Parathyroid adenoma (tissue), 2 donors: ENCODE data around the gene LSP1.

ENCODE experiments used
- H2AFZ ChIP-seq: fragments of 300-600 bp; sonication (generic); one replicate; pipeline ENCODE4 v1.7.0; 2017; ENCODE audit warnings: antibody characterized with exemption, mild to moderate bottlenecking
- H3K27ac ChIP-seq: fragments of 300-600 bp; sonication (generic); one replicate; pipeline ENCODE4 v1.7.0; 2017
- H3K27me3 ChIP-seq: fragments of 300-600 bp; sonication (generic); one replicate; pipeline ENCODE4 v1.7.0; 2017; ENCODE audit warnings: low read length; ENCODE audit not compliant: control insufficient read depth, insufficient read depth
- H3K36me3 ChIP-seq: fragments of 300-600 bp; sonication (generic); one replicate; pipeline ENCODE4 v1.7.0; 2017; ENCODE audit warnings: low read length; ENCODE audit not compliant: control insufficient read depth, insufficient read depth
- H3K4me1 ChIP-seq: fragments of 300-600 bp; sonication (generic); one replicate; pipeline ENCODE4 v1.7.0; 2017; ENCODE audit warnings: control low read depth
- H3K4me2 ChIP-seq: fragments of 300-600 bp; sonication (generic); one replicate; pipeline ENCODE4 v1.7.0; 2017; ENCODE audit warnings: low read length
- H3K4me3 ChIP-seq: fragments of 300-600 bp; sonication (generic); one replicate; pipeline ENCODE4 v1.7.0; 2017; ENCODE audit warnings: low read depth, low read length
- H3K79me2 ChIP-seq: fragments of 300-600 bp; sonication (generic); one replicate; pipeline ENCODE4 v1.7.0; 2017; ENCODE audit warnings: control low read depth
- H3K9ac ChIP-seq: fragments of 300-600 bp; sonication (generic); one replicate; pipeline ENCODE4 v1.7.0; 2017; ENCODE audit warnings: mild to moderate bottlenecking
- H3K9me3 ChIP-seq: fragments of 300-600 bp; sonication (generic); one replicate; pipeline ENCODE4 v1.7.0; 2017; ENCODE audit warnings: low read length; ENCODE audit not compliant: control insufficient read depth
- TF ChIP-seq, protein P1 (sequence below): fragments of 300-600 bp; sonication (generic); IDR thresholded peaks from one replicate; pipeline ENCODE4 v1.7.0; 2017; ENCODE audit warnings: antibody characterized with exemption, mild to moderate bottlenecking
- donor health status: primary hyperparathyroidism.

The LSP1 gene

DNA sequence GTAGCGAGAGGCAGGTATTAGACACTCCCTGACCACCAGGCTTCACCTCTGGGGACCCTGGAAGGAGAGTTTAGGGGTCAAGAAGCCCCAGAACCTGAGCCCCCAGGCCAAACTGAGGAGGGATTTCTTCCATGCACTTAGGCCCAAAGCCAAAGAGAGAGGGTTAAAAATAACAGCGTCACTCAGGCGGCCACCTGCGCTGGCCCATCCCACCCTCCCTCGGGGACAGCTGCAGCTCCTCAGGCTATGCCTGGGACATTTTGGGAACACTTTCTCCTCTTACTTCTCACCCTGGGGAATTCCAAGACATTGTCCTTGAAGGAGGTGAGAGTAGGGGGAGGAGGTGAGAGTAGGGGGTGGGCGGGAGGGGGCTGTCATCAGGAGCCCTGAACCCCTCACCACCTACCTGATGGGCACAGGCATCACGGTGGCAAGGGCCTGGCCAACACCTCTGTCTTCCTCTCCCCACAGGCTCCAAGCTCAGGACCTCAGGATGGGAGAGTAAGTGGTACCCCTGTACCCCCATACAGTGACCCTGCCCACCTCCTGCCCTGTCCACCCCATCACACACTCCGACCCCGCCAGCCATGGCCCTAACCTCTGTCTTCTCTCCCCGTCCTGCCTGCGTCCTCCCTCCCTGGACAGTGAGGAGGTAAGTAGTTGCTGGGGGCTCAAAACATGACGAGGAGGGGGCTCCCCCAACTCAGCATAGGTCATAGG lies 13.5 kb upstream of the LSP1 start:
- no peaks in the 10 kb centered on the region for H3K79me2 ChIP-seq
- H3K4me2 ChIP-seq: no peak overlapping the region
- TF ChIP-seq, protein P1, sequence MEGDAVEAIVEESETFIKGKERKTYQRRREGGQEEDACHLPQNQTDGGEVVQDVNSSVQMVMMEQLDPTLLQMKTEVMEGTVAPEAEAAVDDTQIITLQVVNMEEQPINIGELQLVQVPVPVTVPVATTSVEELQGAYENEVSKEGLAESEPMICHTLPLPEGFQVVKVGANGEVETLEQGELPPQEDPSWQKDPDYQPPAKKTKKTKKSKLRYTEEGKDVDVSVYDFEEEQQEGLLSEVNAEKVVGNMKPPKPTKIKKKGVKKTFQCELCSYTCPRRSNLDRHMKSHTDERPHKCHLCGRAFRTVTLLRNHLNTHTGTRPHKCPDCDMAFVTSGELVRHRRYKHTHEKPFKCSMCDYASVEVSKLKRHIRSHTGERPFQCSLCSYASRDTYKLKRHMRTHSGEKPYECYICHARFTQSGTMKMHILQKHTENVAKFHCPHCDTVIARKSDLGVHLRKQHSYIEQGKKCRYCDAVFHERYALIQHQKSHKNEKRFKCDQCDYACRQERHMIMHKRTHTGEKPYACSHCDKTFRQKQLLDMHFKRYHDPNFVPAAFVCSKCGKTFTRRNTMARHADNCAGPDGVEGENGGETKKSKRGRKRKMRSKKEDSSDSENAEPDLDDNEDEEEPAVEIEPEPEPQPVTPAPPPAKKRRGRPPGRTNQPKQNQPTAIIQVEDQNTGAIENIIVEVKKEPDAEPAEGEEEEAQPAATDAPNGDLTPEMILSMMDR: no peak
- no peak overlapping the region for H3K4me3 ChIP-seq
- H3K27me3 ChIP-seq: no peaks in the 10 kb centered on the region
- H3K36me3 ChIP-seq: no peaks in the 10 kb centered on the region
- no peaks in the 10 kb centered on the region for H3K4me1 ChIP-seq
- no peak overlapping the region for H3K27ac ChIP-seq
- no peak overlapping the region for H2AFZ ChIP-seq
- H3K9ac ChIP-seq: no peak overlapping the region
- no peaks in the 10 kb centered on the region for H3K9me3 ChIP-seq

DNA sequence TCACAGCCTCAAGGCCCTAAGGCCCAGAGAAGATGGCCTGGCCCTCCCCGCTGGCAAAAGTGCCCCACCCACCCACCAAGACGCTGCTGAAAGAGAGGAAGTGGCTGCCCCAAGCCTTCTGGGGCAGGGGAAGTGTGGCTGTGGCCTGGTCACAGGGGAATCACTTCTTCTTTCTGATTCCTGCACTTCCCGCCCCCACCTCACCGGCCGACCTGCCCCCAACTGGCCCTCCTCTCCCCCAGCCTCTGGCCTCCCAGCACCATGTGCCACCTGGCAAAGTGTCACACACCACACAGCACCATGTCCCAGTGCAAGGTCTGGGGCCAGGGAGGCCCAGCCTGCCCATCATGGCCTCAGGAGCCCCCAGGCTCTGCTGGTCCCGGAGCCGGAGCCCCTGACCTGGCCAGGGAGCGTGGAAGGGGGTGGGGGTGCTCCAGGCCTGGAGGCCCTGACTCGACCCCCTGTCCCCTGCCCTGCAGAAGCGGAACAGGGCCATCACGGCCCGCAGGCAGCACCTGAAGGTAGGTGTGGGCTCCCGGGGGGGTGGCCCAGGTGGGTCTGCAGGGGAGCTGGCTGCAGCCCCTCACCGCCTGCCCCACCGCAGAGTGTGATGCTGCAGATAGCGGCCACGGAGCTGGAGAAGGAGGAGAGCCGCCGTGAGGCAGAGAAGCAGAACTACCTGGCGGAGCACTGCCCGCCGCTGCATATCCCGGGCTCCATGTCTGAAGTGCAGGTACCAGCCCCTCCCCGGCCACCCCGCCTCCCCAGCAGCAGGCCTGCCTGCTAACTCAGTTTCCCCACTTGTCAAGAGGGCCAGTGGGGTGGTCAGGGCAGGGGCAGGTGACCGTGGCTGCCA lies 12.7 kb upstream of the LSP1 start:
- Histone ChIP-seq H3K27ac (no peak overlapping the region), H2AFZ (no peak overlapping the region), H3K9me3 (no peaks in the 10 kb centered on the region), H3K4me1 (no peaks in the 10 kb centered on the region), H3K4me3 (no peak overlapping the region), H3K4me2 (no peak overlapping the region), H3K36me3 (no peaks in the 10 kb centered on the region), H3K9ac (no peak overlapping the region), H3K79me2 (no peaks in the 10 kb centered on the region), H3K27me3 (no peaks in the 10 kb centered on the region)
- TF ChIP-seq, protein P1: no peak

DNA sequence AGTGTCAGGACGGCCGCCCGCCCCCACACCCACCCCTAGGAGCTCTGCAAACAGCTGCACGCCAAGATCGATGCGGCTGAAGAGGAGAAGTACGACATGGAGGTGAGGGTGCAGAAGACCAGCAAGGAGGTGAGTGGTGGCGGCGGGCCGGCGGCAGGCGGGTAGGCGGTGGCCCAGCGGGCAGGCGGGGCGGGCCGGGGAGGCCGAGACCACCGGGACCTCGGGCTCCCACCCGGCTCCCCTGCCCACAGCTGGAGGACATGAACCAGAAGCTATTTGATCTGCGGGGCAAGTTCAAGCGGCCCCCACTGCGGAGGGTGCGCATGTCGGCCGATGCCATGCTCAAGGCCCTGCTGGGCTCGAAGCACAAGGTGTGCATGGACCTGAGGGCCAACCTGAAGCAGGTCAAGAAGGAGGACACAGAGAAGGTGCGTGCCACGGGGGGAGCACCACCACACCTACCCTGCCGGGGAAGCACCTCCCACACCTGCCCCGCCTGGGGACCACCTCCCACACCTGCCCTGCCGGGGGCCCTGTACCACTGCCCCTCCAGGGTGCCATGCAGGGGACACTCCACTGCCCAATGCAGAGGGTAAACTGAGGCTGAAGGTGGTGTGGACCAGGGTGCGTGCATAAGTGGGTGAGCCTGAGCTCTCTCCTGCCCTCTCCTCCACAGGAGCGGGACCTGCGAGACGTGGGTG lies 12.0 kb upstream of the LSP1 start:
- H3K79me2 ChIP-seq: no peaks in the 10 kb centered on the region
- no peak overlapping the region for H3K9ac ChIP-seq
- H3K4me1 ChIP-seq: no peaks in the 10 kb centered on the region
- H3K9me3 ChIP-seq: no peaks in the 10 kb centered on the region
- no peak overlapping the region for H3K27ac ChIP-seq
- no peak overlapping the region for H3K4me2 ChIP-seq
- H3K4me3 ChIP-seq: no peak overlapping the region
- H3K36me3 ChIP-seq: no peaks in the 10 kb centered on the region
- H2AFZ ChIP-seq: no peak overlapping the region
- TF ChIP-seq, protein P1: no peak
- H3K27me3 ChIP-seq: no peaks in the 10 kb centered on the region

DNA sequence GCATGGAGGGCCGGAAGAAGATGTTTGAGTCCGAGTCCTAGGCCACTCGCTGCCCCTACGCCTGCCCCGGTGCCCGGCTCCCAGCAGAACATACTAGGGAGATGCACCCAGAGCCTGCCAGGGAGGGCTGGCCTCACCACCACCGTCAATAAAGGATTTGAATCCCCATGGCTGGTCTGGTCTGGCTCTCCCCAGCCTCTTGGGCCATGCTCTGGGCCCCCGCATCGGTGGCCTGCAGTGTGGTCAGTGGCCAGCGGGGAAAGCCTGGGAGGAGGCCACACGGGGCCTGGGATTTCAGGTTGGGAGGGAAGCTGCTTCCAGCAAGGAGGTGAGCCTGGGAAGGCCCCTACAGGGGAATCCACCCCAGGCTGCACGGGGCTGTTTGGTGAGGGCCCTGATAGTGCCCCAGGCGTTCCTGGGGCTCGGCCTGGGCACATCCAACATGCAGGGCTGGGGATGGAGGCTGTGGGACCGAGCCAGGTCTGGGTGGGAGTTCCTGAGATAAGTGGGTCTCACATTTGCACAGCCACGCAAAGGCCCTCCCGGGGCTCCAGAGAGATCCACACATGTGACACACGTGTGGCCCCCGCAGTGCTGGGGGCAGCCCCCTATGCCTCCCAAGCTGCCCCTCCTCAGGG lies 11.3 kb upstream of the LSP1 start:
- Histone ChIP-seq H3K79me2 (no peaks in the 10 kb centered on the region), H3K27ac (no peak overlapping the region), H3K9ac (no peak overlapping the region), H2AFZ (no peak overlapping the region), H3K9me3 (no peaks in the 10 kb centered on the region), H3K36me3 (no peaks in the 10 kb centered on the region), H3K27me3 (no peaks in the 10 kb centered on the region), H3K4me1 (no peaks in the 10 kb centered on the region), H3K4me3 (no peak overlapping the region), H3K4me2 (no peak overlapping the region)
- TF ChIP-seq, protein P1: no peak
